GM18508 (cell line): ENCODE measurements around the gene APC.
"Not testable (repeated sequence)": the region's sequence is repeated elsewhere in the genome, so short reads cannot be mapped to it uniquely, and the experiment has no call there.

ENCODE experiments used
- ATAC-seq: cut with Tn5 transposase; IDR thresholded peaks from one replicate; pipeline ENCODE4 v1.9.1; 2021; ENCODE audit warnings: moderate number of reproducible peaks; ENCODE audit not compliant: insufficient read depth, unreplicated experiment

The APC gene

GRCh38 chr5:112848116-112848811 lies 110.6 kb downstream of the APC start:
- peak; percentile 99 for ATAC-seq

GRCh38 chr5:112849912-112850311 lies 112.2 kb downstream of the APC start:
- ATAC-seq: no peak

GRCh38 chr5:112854651-112855050 lies 117.0 kb downstream of the APC start:
- ATAC-seq: no peak

- ATAC-seq: no peak
Observed at GRCh38 chr5:112857866-112858265, 120.2 kb downstream of the APC start.

GRCh38 chr5:112860571-112860928 lies 122.9 kb downstream of the APC start:
- not testable (repeated sequence) for ATAC-seq

- peak; percentile 90 for ATAC-seq
Observed at GRCh38 chr5:112860929-112861637, 123.4 kb downstream of the APC start, which contains the start of gene SRP19. Gene SRP19, plus strand, starts transcription at chr5:112861287. Its CDS starts 90 bp downstream, at chr5:112861377.

- no peak for ATAC-seq
Observed at GRCh38 chr5:112861638-112861985, 123.9 kb downstream of the APC start.

GRCh38 chr5:112862085-112862484 lies 124.4 kb downstream of the APC start:
- no peak for ATAC-seq

GRCh38 chr5:112863549-112863948 lies 125.9 kb downstream of the APC start:
- no peak for ATAC-seq

GRCh38 chr5:112865128-112865527 lies 127.4 kb downstream of the APC start:
- no peak for ATAC-seq

- no peak for ATAC-seq
Observed at GRCh38 chr5:112866739-112867138, 129.1 kb downstream of the APC start.

GRCh38 chr5:112867411-112867810 lies 129.7 kb downstream of the APC start:
- ATAC-seq: no peak

GRCh38 chr5:112869948-112870347 lies 132.3 kb downstream of the APC start:
- ATAC-seq: no peak

GRCh38 chr5:112870966-112871365 lies 133.3 kb downstream of the APC start:
- ATAC-seq: no peak

GRCh38 chr5:112876362-112876761 lies 138.7 kb downstream of the APC start:
- ATAC-seq: no peak

GRCh38 chr5:112878101-112878500 lies 140.4 kb downstream of the APC start:
- no peak for ATAC-seq

- ATAC-seq: no peak
Observed at GRCh38 chr5:112878760-112879159, 141.1 kb downstream of the APC start.

- no peak for ATAC-seq
Observed at GRCh38 chr5:112880219-112880964, 142.7 kb downstream of the APC start.

- no peak for ATAC-seq
Observed at GRCh38 chr5:112883192-112883591, 145.5 kb downstream of the APC start.

GRCh38 chr5:112885001-112885400 lies 147.3 kb downstream of the APC start:
- ATAC-seq: no peak

- no peak for ATAC-seq
Observed at GRCh38 chr5:112886975-112887374, 149.3 kb downstream of the APC start.
